GM21529 (cell line): ENCODE data around the gene RHOBTB3.
A peak's percentile ranks its signal among the peaks of the same experiment; 100 is the strongest.

Source experiments
- ATAC-seq: cut with Tn5 transposase; IDR thresholded peaks from one replicate; pipeline ENCODE4 v1.9.1; 2021; ENCODE audit not compliant: unreplicated experiment

RHOBTB3 gene

DNA sequence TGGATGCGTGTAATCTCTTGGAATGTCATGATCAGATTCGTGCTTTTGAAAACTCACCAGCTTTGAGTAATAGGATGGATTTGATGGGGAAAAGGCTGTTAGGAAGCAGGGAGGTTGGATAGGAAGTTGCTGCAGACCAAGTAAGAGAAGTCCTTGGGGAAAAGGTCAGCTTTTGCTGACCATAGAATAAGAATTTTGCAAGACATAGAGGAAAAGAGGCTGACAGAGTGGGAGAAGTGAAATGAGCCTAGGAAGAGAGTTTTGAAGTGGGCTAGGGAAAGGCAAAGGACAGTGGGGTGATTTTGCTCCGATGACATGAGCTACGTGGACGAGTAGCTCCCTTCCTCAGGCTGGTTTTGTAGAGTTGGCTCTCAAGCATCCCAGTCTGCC is 31.5 kb downstream of the RHOBTB3 start:
- no peak for ATAC-seq

DNA sequence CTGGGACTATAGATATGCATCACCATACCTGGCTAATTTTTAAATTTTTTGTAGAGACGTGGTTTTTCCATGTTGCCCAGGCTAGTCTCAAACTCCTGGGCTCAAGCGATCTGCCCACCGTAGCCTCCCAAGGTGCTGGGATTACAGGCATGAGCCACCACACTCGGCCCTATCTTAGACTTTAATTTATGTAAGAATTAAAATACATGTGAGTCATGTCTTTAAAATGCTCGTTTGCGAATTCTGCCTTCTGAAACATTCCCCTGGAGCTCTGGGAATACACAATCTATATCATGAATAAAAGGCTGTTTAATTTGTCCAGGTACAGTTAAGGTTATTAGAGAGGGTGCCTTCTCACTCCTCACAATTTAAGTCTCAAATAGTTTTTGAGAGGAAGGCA is 32.8 kb downstream of the RHOBTB3 start:
- no peak for ATAC-seq

DNA sequence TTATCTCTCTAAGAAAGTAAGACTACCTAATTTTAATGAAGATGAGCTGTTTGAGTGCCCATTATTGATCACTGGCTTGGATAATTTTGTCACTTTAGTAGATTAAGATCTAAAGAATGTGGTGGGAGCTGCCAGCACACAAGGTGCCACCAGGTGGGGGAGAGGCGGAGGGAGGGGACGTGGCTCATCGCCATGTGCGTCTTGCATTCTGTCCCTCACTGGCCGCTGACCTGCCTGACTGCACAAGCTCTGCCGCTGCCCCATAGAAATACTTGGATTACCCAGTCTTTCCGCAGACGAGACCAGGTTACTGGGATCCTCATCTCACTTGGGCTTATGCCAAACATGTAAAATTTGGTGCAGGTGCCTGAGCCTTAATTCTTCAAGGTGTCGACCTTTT is 37.6 kb downstream of the RHOBTB3 start:
- no peak for ATAC-seq

DNA sequence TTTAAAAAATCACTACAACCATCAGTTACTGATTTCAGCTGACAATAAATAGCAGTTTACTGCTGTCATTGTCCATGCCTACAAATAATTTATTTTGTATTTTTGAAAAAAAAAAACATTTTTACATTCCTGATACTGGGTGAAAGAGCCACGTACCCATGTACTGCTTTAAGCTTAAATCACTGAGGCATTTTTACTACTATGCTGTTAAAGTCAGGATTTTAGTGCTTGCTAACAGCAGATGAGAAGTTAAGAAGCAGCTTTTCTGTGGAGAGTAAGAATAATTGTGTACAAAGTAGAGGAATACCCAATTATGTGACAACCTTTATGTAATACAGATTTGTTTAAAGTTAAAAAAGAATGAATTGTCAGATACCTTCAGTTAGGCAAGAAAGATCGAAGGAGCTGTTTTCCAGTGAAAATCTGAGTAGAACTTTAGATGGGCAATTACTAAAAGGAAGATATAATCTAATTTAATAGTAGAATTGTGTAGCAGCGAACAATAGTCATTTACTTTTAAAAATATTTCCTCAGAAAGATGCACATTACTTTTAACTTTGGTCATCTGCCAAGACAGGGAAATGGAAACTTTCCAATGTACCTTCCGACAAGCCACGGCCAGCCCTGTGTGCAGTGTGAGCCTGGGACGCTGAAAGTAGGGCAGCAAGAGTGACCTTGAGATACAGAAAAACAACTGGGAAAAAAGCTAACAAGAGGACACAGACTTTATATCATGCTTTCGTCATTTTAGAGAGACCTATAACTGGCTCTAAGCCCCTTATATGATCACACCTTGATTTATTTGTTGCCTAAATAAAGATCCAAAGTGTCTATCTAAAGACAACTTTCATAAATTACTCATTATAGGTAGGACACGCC is 39.9 kb downstream of the RHOBTB3 start:
- ATAC-seq = no peak

DNA sequence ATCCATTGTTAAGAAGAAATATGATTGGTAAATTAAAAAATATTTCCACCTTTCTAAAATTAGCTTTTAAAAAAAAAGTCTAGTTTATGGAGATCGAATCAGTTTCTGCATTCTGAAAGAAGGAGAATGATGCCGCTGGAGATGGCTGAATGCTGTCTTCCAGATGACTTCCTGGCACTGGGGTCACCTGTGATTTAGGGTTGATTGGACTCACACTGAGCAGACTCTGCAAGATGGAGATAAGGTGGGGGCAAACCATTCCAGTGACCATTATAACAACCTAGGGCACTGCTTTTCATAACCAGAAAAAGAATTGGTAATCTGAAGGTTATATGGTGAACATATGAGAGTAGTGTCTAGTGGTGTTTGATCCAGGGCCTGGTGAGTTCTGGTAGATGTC is 40.8 kb downstream of the RHOBTB3 start:
- ATAC-seq = no peak

DNA sequence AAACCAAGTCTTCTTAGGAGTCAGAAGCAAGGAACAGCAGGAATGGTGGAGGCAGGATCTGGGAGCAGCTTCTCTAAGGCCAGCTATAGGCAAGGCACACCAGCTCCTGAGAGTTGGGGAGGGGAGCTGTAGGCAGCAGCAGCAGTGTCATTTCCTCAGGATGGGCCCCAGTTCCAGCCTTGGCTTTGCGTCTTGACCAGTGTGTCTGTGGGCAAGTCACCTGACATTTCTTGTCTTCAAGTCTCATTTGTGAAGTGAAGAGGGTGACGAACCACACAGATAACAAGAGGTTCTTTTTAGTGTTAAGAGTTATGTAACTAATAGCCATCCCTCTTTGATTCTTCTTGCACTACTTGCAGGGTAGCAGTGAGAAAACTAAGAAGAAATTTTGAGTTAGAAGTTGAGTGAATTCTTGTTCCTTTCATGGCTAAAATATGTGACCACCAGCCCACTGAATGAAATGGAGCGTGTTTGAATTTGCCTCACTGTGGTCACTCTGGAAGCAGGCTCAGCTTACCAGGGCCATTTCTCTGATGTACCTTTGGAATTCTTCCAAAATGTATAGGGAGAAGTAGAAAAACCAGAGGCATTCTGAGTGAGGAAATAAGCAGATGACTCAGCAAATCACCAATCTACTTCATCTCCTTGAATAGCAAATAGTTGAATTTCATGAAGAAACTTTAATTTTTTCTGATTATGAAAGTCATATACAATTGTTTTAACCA is 42.4 kb downstream of the RHOBTB3 start:
- ATAC-seq = no peak

DNA sequence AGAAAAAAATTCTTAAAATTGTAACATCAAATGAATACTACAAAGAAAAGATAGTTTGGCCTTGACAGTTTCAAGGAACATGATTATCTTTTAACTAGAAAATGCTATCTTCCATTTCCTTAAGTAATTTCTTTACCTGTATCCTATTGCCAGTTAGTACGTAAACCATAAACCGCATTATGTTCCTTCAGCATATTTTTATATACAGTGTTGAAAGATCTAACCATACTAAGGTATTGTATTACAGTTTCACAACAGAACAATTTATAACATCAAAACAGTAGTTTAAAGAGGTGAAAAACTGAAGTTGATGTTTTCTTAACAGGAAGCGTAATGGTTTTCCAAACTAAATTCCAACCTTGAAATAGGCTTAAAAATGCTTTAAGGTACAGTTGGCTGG is 46.3 kb downstream of the RHOBTB3 start:
- ATAC-seq = no peak

DNA sequence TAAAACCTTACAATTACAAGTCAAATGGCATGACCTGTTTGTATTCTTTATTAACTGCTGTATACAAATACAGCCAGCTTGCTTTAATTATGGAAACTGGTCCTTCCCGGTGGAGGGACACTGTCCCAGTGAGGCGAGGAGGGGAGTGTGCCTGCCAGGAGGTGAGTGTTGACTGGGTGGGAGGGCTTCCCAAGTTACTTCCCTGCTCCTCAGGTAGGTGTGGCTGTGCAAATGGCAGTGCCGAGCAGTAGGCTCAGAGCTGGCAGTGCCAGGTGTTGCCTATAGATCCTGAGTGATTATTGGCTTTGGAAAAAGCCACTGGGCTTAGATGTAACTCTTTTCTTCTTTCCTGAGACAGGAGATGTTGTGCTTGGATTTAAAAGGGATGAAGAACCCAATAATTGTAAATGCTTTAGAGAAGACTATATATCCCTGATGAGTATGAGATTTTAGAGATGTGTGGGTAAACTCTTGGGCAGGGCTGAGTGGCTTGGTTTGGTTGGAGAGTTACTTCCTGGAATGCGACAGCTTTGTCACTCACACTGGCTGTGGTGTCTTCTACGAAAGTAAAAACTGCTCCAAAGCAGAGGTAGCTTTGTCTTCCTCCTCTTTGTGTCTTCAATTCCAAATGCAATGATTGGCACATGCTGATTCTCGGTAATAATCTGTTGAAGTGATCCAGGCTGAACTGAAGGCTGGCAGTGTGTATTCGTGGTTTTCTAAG is 47.7 kb downstream of the RHOBTB3 start:
- no peak for ATAC-seq

DNA sequence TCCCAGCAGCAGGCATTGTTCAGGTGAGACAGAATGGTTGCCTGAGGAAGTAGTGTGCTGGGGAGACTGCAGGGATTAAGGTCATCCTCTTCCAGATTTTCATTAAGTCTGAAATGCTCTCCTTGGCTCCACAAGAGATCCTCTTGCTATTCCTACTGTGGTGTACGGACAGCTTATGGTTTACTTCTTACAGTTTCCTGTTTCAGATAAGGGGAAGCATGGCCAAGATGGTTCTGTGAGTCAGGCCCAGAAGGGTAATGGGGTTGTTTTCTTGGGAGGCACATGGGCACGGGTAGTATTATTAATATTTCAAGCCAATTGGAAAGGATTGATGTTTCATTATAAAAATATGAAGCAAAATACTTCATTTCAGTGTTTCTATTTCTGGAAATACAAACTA is 48.5 kb downstream of the RHOBTB3 start:
- no peak for ATAC-seq

DNA sequence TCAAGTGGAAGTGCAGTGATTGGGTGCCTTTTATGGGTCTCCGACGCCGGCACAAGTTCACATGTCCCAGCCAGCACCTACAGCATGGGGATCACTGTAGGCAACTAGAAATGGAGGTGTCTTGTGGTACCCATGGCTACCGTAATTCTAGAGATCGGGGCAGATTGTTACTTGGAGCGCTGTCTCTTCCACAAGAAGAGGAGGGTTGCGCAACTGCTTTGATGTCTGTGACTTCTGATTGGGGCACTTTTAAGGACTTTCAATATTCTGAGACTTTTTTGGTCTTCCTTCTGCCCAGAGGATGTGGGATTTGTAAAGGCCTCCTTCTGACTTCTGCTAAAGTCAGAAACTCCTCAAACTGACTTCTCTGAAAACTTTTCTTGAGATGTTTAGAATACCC is 49.5 kb downstream of the RHOBTB3 start:
- no peak for ATAC-seq

DNA sequence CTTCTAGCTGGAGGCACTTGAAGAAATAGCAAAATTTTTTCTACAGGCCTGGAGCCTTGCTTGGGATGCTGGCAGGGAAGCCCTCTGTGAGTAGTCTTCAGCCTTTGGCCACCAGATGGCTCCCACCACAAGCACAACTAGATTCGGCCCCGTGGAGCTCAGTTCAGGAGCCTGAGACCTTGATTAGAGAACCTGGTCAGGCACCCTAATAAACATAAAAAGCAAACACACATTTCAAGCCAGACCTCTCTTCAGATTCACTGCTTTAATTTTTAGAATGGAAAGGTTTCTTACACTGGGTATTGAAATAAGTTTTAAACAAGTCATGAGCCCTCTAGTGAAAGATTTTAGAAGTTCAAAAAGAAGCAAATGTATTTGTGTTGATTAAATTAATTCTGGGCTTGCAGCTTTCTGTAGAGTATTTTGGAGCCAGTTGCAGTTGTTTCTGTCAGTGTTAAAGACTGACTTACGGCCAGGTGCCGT is 50.0 kb downstream of the RHOBTB3 start:
- ATAC-seq = peak; percentile 98

DNA sequence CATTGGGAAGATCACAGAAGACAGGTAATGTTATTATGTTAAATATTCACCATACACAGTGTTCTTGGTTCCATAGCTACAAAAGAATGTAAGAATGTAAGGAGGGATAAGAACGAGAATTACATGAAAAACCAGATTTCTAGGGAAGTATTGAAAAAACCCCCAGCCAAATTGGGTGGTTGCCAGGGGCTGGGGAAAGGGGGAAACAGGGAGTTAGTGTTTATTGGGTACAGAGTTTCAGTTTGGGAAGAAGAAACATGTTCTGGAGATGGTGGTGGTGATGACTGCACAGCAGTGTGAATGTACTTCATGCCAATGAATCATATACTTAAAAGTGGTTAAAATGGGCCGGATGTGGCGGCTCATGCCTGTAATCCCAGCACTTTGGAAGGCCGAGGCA is 51.0 kb downstream of the RHOBTB3 start:
- ATAC-seq = no peak

DNA sequence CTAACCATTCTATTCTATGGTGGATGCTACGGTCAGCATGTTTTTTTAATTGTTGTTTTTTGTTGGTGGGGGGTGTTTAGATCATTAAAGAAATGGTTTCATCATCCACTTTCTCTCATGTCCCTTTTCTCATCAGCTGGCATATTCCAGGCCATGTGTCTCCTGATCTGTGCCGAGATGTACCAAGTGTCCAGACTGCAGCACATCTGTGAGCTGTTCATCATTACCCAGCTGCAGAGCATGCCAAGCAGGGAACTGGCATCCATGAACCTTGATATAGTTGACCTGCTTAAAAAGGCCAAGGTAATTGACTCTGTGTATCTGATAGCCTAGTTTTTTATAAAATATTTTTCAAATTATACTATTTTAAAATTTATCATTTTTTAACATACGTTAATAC is 52.5 kb downstream of the RHOBTB3 start:
- no peak for ATAC-seq

DNA sequence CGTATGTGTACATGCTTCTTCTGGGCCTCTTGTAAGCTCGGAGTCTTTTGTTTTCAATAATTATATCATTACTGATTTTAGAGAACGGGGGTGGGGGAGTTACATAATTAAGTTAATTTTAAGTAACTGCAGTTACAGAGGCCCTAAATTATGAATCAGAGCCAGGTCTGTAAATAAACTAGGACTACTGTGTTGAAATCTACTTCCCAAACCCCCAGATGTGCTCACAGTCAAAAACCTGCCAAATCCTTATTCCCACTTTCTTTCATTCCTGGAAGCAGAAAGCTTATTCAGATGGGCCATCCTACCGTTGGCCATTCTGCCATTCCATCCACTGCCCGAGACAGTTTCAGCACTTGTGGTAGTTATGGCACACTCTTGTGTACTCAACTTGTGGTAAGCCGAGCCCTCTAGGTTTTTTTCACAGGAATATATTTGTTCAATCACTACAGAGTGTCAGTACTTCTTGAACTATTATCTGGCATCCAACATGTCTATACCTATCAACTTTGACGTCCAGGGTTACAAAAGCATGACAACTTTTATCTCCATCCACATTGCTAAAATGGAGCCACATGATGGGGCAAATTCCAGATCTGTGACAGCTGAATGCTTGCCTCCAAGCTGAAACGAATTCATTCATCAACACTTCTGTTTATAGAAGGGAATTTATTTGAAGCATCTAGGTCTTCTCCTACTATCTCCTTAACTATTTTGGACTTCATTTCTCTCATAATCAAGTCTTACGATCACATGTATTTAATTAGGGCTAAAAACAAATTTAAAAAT is 53.6 kb downstream of the RHOBTB3 start:
- no peak for ATAC-seq

DNA sequence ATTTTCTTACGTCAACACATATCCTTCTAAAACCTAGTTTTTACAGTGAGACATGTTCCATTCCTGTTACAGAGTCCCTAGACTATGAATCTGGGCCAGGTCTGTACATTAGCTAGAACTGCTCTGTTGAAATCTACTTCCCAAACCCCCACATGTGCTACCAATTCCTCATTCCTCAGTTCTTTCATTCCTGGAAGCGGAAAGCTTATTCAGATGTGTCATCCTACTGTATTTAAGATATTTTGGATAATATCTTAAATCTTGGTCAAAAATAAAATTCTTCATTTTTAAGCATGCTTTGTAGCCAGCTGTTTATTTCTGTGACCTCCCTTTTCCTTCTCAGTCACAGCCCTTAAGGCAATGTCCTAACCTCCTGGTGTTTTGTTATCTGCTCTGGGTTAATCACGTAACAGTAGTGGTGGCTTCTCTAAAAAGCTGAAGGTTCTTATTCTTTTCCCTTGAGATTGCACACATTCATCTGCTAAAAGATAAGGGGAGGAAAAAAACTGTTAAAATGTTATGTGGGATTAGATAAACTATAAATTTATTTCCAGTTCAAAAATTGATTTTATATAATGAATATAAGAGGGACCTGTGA is 55.8 kb downstream of the RHOBTB3 start:
- ATAC-seq = no peak

DNA sequence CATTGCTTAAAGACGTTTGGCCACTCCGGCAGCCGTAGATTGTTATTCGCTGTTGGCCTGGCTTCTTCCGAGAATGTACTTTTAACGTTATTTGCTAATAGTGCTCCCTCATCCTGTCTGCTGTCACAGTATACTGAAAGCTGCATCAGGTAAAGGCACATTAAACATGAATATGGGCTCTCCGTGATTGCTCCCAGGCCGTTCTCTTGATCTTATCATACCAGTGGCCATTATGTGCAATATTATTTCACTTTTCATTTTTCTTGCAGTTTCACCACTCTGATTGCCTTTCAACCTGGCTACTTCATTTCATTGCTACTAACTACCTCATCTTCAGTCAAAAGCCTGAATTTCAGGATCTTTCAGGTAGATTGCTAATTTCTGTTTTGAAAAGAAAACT is 57.4 kb downstream of the RHOBTB3 start:
- ATAC-seq = no peak

DNA sequence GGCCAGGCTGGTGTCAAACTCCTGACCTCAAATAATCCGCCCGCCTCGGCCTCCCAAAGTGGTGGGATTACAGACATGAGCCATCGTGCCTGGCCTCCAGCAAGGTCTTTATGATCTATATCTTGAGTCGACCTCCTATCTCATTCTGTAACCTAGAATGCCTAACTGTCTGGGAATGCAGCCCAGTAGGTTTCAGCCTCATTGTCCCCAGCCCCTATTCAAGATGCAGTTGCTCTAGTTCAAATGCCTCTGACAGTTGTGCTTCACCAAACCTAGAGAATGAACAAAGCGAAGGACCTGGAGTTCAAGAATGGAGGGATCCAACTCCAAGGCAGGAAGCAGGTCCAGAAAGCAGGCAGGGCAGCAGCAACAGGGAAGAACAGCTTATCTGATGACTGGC is 60.6 kb downstream of the RHOBTB3 start:
- ATAC-seq = no peak

DNA sequence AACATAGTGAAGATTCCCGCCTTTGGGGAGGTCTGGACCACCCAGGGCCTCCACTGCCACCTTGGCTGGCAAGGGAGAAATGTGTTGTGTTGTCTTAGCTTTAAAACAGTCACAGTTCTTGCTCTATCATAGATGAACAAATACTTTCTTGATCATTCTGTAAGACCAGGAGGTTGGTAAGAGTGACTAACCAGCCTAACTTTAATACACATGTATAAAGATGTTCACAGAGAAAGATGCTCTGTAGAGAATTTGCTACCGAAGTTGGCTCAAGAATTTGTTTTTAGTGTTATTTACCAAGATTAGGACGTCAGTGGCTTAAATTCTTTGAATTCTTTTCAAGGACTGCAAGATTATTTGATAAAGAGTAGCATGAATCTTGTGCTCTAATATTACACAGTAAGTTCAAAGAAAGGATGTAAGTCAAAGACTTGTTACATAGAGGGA is 63.0 kb downstream of the RHOBTB3 start:
- ATAC-seq = no peak

DNA sequence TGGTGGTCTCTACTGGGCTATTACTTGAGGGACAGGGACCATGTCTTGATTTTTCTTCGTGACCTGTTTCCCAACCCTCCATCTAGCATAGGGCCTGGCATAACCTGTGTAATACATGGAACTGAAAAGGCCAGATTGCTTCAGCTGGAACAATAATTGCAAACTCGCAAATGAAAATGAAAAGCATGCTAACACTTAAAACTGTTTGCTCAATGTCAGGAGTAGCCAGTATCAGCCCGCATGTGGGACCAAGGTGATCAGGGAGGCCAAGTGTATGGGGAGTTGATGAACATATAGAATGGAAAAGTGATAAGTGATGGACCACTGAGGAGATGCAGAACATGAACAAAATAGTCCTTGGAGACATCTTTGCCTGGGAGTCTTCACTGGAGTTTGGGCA is 66.2 kb downstream of the RHOBTB3 start:
- no peak for ATAC-seq

DNA sequence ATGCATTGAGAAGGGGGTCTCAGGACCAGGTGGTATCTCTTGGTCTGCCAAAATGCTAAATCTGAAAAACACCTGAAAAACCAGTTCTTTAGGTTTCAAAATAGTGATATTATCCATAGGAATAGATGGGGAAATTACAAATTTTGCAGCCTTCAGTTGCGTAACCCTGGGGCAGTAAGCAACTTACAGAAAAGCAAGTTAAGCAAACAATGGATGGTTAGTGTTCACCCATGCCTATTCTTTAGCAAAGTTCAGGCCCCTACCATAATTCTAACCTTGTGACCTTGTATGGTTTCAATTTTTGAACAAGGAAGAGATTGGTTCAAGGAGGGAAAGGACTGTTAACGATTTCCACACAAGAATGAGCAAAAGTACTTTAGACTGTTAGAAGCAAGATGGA is 66.9 kb downstream of the RHOBTB3 start:
- ATAC-seq = no peak
